ENCODE data around the gene FRMPD1.

The FRMPD1 gene

GRCh38 chr9:37788332-37788731 is 137.6 kb downstream of the FRMPD1 start:
- DNase-seq, result no peak

- no peak for DNase-seq
Measured at GRCh38 chr9:37790096-37790495, 139.3 kb downstream of the FRMPD1 start.

GRCh38 chr9:37792122-37792521 is 141.4 kb downstream of the FRMPD1 start:
- DNase-seq, result no peak

GRCh38 chr9:37796232-37796631 is 145.5 kb downstream of the FRMPD1 start:
- DNase-seq, result no peak
